GM21390 (cell line): Measurements from ENCODE around the gene ATP2C1.
A peak's percentile ranks its signal among the peaks of the same experiment; 100 is the strongest.

Source experiments
- ATAC-seq: cut with Tn5 transposase; IDR thresholded peaks from one replicate; pipeline ENCODE4 v1.9.1; 2021; ENCODE audit not compliant: unreplicated experiment

ATP2C1 gene

DNA sequence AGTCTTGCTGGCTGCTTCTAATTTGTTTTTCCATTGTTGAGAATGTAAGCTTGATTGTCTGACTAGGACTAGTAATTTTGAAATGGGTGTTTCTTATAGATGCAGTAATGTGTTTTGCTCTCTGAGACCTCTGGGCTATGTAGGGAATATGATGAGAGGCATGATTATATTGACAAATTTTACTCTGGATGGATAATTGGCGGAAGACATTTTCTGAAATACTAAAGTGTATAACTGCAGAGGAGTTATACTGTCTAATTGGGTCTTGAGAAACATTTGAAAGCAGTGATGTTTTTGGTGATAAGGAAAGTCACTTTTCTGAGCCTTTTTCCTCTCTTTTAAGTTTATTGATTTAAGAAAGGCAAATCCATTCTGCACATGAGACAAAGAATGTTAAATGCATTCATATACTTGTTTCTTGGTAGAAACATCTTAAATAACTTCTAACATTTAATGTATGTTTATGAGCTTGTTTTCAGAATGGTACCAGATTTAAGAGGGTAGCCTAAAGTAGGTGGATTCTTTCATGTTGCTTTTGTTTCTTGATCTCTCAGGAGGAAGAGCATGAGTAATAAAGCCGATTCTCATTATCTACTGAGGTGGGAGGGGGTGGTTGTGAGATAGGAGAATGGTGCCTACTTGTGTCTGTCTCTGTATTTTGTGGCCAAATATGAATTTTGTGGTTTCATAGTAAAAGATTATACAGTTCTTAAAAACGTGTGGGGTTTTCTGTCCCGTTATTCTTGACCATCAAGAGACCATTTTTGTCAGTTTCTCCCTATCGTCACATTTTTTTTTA lies 2.0 kb downstream of the ATP2C1 start:
- ATAC-seq = no peak

DNA sequence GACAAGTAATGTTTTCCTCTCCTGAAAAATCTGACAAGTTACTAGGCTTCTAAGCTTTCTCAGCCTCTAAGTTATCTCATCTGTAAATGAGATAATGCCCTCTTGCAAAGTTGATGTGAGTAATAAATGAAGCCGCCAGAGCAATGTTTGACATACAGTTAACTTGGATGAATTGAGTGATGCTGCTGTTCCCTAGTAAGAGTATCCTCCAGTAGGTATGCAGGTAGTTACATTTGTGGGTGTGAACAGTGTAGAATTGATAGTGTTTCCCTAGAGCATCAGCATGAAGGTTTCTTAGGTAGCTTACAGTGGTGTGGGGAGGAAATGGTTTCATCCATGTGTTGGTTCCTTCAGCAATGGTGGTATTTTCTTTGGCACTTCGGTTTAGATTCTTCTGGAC lies 3.4 kb downstream of the ATP2C1 start:
- ATAC-seq = no peak

- ATAC-seq = peak; percentile 62
Measured at GRCh38 chr3:130900959-130901358, 7.1 kb downstream of the ATP2C1 start.

DNA sequence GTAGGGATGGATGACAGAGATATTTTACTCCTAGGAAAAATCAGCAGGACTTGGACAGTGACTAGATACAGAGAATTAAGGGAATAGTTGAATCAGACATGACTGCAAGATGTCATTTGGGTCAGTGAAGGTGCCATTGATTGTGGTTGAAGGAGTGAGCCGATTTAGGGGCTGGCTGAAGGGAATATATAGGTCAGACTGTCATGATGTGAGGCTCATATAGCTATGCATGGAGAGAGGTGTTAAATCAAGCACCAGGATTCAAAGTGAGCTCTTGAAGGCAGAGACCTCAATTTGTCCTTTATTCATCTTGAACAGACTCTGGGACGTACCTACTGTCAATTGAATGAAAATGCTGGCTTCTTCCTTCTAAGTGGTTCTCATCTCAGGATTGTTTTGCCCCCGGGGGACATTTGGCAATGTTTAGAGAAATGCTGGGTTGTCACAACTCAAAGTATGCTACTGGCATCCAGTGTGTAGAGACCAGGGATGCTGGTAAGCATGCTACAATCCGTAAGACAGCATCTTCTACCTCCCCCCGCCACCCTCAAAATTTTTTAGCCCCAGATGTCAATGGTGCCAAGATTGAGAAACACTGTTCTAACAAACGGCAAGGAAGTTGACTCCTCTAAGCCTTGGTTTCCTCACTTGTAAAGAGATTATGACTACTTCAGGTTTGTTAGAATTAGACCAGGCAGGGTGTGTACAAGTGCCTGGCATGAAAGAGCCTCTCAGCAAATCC lies 7.8 kb downstream of the ATP2C1 start:
- no peak for ATAC-seq

DNA sequence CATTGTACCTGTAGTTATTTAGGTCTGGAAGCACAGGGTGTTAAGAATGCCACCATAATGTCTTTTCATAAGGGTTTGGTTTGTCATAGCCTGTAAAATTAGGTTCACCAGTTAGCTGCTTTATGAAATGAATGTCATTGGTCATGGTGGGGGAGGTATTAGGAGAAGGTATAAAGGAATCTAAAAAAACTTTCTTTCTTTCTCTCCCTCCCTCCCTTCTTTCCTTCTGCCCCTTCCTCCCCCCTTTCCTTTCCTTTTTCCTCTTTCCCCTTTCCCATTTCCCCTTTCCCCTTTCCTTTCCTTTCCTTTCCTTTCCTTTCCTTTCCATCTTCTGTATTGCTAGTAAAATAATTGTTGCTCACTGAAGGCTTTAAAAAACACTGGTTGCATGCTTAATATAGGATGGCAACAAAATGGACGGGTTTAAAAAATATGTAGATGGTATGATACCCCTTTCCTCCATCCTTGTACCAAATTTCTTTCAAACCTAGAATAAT lies 9.6 kb downstream of the ATP2C1 start:
- ATAC-seq = no peak

DNA sequence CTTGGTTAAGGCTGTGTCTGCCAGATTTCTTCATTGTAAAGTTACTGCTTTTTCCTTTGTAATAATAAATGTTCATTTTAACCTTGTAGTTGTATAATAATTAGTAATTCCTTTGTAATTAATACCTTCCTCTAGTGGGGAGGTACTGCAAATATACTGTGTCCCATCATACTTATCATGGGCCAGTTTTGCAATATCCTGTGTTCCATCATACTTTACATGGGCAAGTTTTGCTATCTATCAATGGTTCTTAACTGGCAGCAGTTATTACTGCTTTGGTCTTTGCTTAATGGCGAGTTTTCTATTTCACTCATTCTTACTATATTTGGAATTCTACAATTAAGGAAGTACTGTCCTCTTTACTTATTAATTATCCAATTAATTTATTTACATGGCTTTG lies 10.6 kb downstream of the ATP2C1 start:
- ATAC-seq = no peak

DNA sequence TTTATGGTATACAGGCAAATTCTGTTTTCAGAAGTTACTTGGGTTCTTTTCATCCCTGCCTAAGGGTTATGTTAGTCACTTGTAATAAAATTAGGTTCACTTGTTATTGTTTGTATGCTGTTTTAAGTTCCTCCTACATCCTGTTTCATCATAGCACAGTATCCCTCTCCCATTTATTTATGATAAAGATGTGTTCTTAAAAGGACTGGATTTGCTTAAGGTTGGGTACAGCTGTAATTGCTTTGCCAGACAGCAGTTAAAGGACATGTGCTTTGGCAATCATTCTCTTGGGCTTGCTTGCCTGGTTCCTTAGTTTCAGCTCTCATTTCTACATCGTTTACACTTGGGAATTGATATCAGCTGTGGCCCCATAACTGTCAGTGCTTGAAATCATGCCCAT lies 11.7 kb downstream of the ATP2C1 start:
- no peak for ATAC-seq

- ATAC-seq = no peak
Measured at GRCh38 chr3:130906374-130906995, 12.6 kb downstream of the ATP2C1 start.

GRCh38 chr3:130907500-130907899 lies 13.6 kb downstream of the ATP2C1 start:
- no peak for ATAC-seq

GRCh38 chr3:130907966-130908365 lies 14.1 kb downstream of the ATP2C1 start:
- ATAC-seq = peak; percentile 68

- no peak for ATAC-seq
Measured at GRCh38 chr3:130915567-130916292, 21.8 kb downstream of the ATP2C1 start.

GRCh38 chr3:130916507-130917167 lies 22.8 kb downstream of the ATP2C1 start:
- ATAC-seq = peak; percentile 89

DNA sequence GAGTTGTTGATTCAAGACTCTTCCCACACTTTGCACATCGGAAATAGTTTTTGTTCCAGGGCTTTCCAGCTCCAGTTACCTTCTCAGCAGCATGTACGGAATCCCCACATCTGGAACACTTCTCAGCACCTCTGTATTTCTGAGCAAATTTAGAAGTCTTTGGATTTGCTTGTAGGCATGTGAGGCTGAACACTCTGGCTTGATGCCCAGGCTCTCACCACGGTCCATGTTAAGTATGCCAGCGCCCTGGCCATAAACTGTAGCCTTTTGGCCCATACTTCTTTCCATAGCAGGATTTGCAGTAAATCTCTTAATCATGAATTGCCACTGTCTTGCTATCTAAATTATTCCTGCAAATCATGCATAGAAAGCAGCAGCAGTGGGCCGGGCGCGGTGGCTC lies 24.4 kb downstream of the ATP2C1 start:
- ATAC-seq = no peak

DNA sequence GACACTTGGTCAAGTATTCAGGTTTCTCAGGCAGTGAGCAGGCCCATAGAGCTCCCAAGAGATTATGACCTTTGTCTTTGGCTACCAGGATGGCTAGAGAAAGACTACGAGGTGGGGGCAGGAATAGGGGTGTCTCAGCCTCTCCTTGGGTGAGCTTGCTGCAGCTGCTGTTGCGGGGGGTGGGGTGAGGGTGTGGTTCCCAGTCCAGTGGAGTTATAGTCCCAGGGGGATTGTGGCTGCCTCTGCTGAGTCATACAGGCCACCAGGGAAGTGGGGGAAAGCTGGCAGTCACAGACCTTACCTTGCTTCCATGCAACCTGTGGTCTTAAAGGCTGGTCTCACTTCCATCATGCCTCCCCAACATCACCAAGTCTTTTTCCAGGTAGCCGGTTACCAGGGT lies 31.7 kb downstream of the ATP2C1 start:
- peak; percentile 68 for ATAC-seq

DNA sequence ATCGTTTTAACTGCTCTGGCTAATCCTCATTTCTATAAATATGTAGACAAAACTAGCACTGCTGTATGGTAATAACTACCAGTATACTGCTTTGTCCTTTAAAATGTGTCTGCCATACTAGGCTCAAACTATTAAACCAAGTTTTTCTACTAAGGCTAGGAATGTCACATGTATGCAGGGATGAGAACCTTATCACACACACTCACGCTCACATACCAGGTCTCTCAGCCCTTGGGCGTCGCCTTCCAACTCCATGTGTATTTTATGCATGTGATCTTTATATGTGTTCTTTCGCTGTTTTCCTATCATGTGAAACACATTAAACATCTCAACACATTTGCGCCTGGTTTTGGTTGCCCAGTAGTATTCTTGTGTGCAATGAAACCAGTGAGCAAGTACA lies 32.6 kb downstream of the ATP2C1 start:
- ATAC-seq = no peak

GRCh38 chr3:130929804-130930203 lies 35.9 kb downstream of the ATP2C1 start:
- no peak for ATAC-seq

- no peak for ATAC-seq
Measured at GRCh38 chr3:130932979-130933378, 39.1 kb downstream of the ATP2C1 start.

- ATAC-seq = no peak
Measured at GRCh38 chr3:130933801-130934345, 40.0 kb downstream of the ATP2C1 start.

DNA sequence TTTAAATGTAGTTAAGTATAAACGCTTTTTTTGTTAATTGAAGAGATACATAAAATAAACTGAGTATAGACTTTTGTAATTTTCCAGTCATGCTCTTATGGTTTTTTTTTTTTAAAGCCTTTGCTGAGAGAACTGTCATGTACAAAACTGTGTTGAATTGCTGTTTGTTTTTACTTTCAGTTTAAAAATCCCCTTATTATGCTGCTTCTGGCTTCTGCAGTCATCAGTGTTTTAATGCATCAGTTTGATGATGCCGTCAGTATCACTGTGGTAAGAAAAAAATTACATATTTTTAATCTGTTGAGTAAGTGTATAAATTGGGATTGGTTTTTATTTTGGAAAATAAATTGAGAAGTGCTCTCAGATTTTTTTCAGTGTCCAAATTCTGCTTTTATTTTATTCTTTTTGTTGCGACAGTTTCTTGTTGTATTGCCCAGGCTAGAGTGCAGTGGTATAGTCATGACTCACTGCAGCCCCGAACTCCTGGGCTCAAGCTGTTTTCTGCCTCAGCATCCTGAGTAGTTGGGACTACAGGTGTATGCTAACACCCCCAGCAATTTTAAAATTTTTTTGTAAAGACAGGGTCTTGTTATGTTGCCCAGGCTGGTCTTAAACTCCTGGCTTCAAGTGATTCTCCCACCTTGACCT lies 40.7 kb downstream of the ATP2C1 start:
- no peak for ATAC-seq
